Panc1 (cell line): ENCODE results near the gene PCED1B. TPM values are rescaled to one million over a fixed set of nuclear protein-coding genes. Genes with fewer than 3 reads are reported as not detected.
A peak's percentile ranks its signal among the peaks of the same experiment; 100 is the strongest.

Experiments used
- ATAC-seq: fragments of 200-7000 bp; cut with Tn5 transposase; 2 replicates; pipeline ENCODE4 v1.9.1; 2020; ENCODE audit warnings: mild to moderate bottlenecking, moderate library complexity
- BruUV-seq: library from RNA; stranded (reverse); fragments of 400-500 nt; replicated peaks from 2 replicates; lab custom pipeline; 2021; lab: Mats Ljungman, UMichigan
- CTCF ChIA-PET: fragments of 300-600 bp; sonication (Branson Sonifier 250); formaldehyde crosslinking; loops from one replicate; lab custom pipeline; 2022; ENCODE audit warnings: antibody characterized with exemption; lab: Charles Lee
- POLR2A ChIA-PET: fragments of 300-600 bp; sonication (Branson Sonifier 250); formaldehyde crosslinking; loops from one replicate; lab custom pipeline; 2022; ENCODE audit warnings: antibody characterized with exemption; lab: Charles Lee
- DNase-seq: peaks from one replicate; pipeline ENCODE4 v3.0.0-alpha.2; 2010; ENCODE audit warnings: low read depth, low spot score
- H3K27ac ChIP-seq: 2 replicates; pipeline ENCODE4 v1.5.1; 2011; ENCODE audit warnings: mild to moderate bottlenecking, low read length, inconsistent platforms
- H3K27me3 ChIP-seq: fragments of 200-500 bp; sonication (Bioruptor generic); 2 replicates; pipeline ENCODE4 v1.6.0; 2014; ENCODE audit warnings: low read length, inconsistent platforms; ENCODE audit not compliant: control insufficient read depth, insufficient read depth
- H3K36me3 ChIP-seq: fragments of 200-500 bp; sonication (Bioruptor generic); 2 replicates; pipeline ENCODE4 v1.5.1; 2014; ENCODE audit warnings: inconsistent platforms, mild to moderate bottlenecking, low read length, moderate library complexity; ENCODE audit not compliant: control insufficient read depth, insufficient read depth
- H3K4me1 ChIP-seq: 2 replicates; pipeline ENCODE4 v1.5.1; 2011; ENCODE audit warnings: inconsistent platforms, mild to moderate bottlenecking, low read length, moderate library complexity; ENCODE audit not compliant: control insufficient read depth, insufficient read depth
- H3K4me3 ChIP-seq, 2 experiments: 2 replicates each; pipeline ENCODE4 v1.5.1; 2011 to 2012; ENCODE audit warnings: low read depth in 2 of 2, low read length in 2 of 2, mild to moderate bottlenecking in 2 of 2, inconsistent platforms in 1 of 2, moderate library complexity in 1 of 2
- H3K9me3 ChIP-seq: fragments of 200-500 bp; sonication (Bioruptor generic); 2 replicates; pipeline ENCODE4 v1.5.1; 2014; ENCODE audit warnings: low read depth, mild to moderate bottlenecking, inconsistent platforms, low read length, moderate library complexity; ENCODE audit not compliant: control insufficient read depth, insufficient read depth
- CTCF ChIP-seq: fragments of 450-650 bp; IDR thresholded peaks from 2 replicates; pipeline ENCODE4 v1.5.1; 2017; ENCODE audit warnings: mild to moderate bottlenecking
- POLR2AphosphoS5 ChIP-seq: IDR thresholded peaks from 2 replicates; pipeline ENCODE4 v1.6.1; 2012; ENCODE audit warnings: mild to moderate bottlenecking, low read depth, low read length, moderate library complexity
- SIN3A ChIP-seq: IDR thresholded peaks from 2 replicates; pipeline ENCODE4 v1.6.1; 2012; ENCODE audit warnings: low read depth, mild to moderate bottlenecking, low read length, moderate library complexity, borderline replicate concordance; ENCODE audit not compliant: insufficient read depth
- TCF7L2 ChIP-seq: IDR thresholded peaks from 2 replicates; pipeline ENCODE4 v1.6.1; 2011; ENCODE audit warnings: mild to moderate bottlenecking, low read depth, low read length, inconsistent platforms
- in situ Hi-C: cut with HindIII; loops from 2 replicates; pipeline ENCODE4 v1.10.0; 2016; ENCODE audit warnings: low sequenced_read_pairs, low pct_unique_long_range_greater_than_20kb
- intact Hi-C: fragments of 100-400 bp; cut with micrococcal nuclease; formaldehyde crosslinking; loops from one replicate; pipeline ENCODE4 v1.10.0; 2022; ENCODE audit not compliant: unreplicated experiment
- total RNA-seq: library from RNA; stranded (reverse); gene quantifications from one replicate; pipeline ENCODE4 v1.2.1, GENCODE V29; 2021; ENCODE audit not compliant: unreplicated experiment
- TF ChIP-seq, protein P1 (sequence below), 2 experiments: IDR thresholded peaks; 2 replicates each; pipeline ENCODE4 v1.6.1; 2011 to 2012; ENCODE audit warnings: low read depth in 2 of 2, control low read depth in 1 of 2, low read length in 1 of 2, mild to moderate bottlenecking in 1 of 2, moderate library complexity in 1 of 2; ENCODE audit not compliant: insufficient read depth in 1 of 2

PCED1B gene
- total RNA-seq, 1 experiment from 2014 or later, result 0.82 TPM

DNA sequence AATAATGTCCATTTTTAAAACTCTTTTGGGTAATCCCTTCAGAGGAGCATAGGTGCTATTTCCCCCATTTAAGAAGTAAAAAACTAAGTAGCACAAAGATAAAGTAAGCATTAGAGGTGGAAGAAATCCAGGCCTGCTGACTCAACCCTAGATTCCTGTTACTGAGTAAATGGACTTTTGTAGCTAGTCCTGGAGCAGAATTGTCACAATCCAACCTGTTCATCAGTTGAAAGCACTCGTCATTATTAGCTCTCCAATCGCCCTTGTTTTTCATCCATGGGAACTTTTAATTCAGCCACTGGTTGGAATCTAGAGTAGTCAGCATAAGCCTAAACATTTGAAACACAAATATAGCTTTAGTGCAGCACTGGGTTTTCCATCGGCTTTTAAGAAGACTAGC, 139.8 kb downstream of the PCED1B start:
- in situ Hi-C loops (no loop called here), intact Hi-C loops (no loop called here)
- H3K4me1 ChIP-seq, result peaks cover 8% of the 10 kb centered on the region; the same call in 1 of the 2 replicates
- H3K4me3 ChIP-seq, result no peak overlapping the region
- no peak overlapping the region for H3K27ac ChIP-seq
- TF ChIP-seq POLR2AphosphoS5, result no peak
- no peak for TF ChIP-seq SIN3A
- TF ChIP-seq, protein P1, sequence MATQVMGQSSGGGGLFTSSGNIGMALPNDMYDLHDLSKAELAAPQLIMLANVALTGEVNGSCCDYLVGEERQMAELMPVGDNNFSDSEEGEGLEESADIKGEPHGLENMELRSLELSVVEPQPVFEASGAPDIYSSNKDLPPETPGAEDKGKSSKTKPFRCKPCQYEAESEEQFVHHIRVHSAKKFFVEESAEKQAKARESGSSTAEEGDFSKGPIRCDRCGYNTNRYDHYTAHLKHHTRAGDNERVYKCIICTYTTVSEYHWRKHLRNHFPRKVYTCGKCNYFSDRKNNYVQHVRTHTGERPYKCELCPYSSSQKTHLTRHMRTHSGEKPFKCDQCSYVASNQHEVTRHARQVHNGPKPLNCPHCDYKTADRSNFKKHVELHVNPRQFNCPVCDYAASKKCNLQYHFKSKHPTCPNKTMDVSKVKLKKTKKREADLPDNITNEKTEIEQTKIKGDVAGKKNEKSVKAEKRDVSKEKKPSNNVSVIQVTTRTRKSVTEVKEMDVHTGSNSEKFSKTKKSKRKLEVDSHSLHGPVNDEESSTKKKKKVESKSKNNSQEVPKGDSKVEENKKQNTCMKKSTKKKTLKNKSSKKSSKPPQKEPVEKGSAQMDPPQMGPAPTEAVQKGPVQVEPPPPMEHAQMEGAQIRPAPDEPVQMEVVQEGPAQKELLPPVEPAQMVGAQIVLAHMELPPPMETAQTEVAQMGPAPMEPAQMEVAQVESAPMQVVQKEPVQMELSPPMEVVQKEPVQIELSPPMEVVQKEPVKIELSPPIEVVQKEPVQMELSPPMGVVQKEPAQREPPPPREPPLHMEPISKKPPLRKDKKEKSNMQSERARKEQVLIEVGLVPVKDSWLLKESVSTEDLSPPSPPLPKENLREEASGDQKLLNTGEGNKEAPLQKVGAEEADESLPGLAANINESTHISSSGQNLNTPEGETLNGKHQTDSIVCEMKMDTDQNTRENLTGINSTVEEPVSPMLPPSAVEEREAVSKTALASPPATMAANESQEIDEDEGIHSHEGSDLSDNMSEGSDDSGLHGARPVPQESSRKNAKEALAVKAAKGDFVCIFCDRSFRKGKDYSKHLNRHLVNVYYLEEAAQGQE (IDR thresholded peaks at IDR 0.05; ENCODE audit: insufficient read depth in 1 of 2, low read depth in 2 of 2, low read length in 1 of 2), result no peak
- no peak for TF ChIP-seq TCF7L2
- TF ChIP-seq CTCF, result no peak
- ChIA-PET CTCF (no interaction called here), POLR2A (no interaction called here)
- no TSS peak for BruUV-seq
- no peaks in the 10 kb centered on the region for H3K36me3 ChIP-seq
- H3K27me3 ChIP-seq, result no peaks in the 10 kb centered on the region
- DNase-seq (peak; percentile 41), ATAC-seq (no peak)
- no peaks in the 10 kb centered on the region for H3K9me3 ChIP-seq

DNA sequence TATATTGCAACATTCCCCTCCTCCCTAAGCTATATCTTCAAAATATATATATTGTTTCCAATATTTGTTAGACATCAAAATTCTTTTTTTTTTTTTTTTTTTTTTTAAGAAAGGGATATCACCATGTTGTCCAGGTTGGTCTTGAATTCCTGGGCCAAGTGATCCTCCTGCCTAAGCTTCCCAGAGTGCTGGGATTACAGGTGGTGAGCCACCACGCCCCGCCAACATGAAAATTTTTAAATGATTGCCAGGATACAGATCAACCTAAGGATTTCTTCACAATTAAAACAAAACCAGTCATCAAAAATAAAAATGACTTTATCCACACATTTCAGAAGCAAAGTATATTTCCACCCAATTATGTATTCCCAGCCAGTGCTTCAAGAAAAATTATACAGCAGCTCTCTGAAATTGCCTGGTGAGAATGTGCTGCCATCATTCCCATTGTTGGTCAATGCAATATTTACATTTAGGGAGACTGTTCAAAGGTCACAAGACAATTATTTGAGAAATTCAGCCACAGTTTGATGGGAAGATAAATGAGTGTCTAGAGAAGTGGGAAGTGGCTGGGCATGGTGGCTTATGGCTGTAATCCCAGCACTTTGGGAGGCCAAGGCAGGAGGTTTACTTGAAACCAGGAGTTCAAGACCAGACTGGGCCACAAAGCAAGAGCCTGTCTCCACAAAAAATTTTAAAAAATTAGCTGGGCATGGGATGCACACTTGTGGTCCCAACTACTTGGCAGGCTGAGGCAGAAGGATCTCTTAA, 142.0 kb downstream of the PCED1B start:
- in situ Hi-C loops, result no loop called here
- no peaks in the 10 kb centered on the region for H3K36me3 ChIP-seq
- TF ChIP-seq, protein P1 (IDR thresholded peaks at IDR 0.05; ENCODE audit: insufficient read depth in 1 of 2, low read depth in 2 of 2, low read length in 1 of 2), result no peak
- TF ChIP-seq POLR2AphosphoS5, result no peak
- TF ChIP-seq SIN3A, result no peak
- no peak for TF ChIP-seq CTCF
- no peak for TF ChIP-seq TCF7L2
- no peak overlapping the region for H3K27ac ChIP-seq
- no peaks in the 10 kb centered on the region for H3K9me3 ChIP-seq
- no peak overlapping the region for H3K4me3 ChIP-seq
- intact Hi-C loops, result no loop called here
- ChIA-PET POLR2A (no interaction called here), CTCF (no interaction called here)
- no peaks in the 10 kb centered on the region for H3K27me3 ChIP-seq
- no TSS peak for BruUV-seq
- peaks cover 8% of the 10 kb centered on the region; the same call in 1 of the 2 replicates for H3K4me1 ChIP-seq
- ATAC-seq (no peak), DNase-seq (peak; percentile 27)
